ENCODE measurements around the gene GRIK1. TPM values are rescaled to one million over a fixed set of nuclear protein-coding genes. Genes with fewer than 3 reads are reported as not detected.

Gene GRIK1
- total RNA-seq, 1 donor from 2014 or later, result not detected

DNA sequence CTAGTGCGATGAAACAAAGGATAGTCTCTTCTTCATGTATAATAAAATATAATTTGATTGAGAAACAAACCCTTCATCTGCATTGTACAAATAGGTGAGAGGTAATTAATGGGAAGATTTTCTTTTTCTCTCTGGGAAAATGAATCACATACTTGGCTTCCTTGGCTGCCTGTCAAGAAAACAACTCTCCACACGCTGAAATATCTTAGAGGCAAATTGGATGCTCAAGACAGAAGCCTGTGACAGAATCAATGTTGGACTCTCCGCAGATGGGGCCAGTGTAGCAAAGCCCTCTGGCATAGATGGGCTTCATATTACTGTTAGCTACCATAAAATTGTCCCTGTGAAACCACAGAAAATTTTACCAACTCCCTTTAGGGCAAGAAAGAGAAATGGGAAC is 186.6 kb downstream of the GRIK1 start:
- TF ChIP-seq CTCF (IDR thresholded peaks at IDR 0.05; ENCODE audit: unreplicated experiment), result no peak
- Mint-ChIP-seq H3K27me3 (ENCODE audit: unreplicated experiment) (no peaks in the 10 kb centered on the region), H3K36me3 (ENCODE audit: low read depth, unreplicated experiment) (no peaks in the 10 kb centered on the region), H3K4me1 (ENCODE audit: unreplicated experiment) (peaks cover 3% of the 10 kb centered on the region), H3K4me3 (ENCODE audit: unreplicated experiment) (no peak overlapping the region), H3K27ac (ENCODE audit: unreplicated experiment) (no peak overlapping the region), H3K9me3 (ENCODE audit: unreplicated experiment) (no peaks in the 10 kb centered on the region)
- no peak for DNase-seq (ENCODE audit: low spot score)

DNA sequence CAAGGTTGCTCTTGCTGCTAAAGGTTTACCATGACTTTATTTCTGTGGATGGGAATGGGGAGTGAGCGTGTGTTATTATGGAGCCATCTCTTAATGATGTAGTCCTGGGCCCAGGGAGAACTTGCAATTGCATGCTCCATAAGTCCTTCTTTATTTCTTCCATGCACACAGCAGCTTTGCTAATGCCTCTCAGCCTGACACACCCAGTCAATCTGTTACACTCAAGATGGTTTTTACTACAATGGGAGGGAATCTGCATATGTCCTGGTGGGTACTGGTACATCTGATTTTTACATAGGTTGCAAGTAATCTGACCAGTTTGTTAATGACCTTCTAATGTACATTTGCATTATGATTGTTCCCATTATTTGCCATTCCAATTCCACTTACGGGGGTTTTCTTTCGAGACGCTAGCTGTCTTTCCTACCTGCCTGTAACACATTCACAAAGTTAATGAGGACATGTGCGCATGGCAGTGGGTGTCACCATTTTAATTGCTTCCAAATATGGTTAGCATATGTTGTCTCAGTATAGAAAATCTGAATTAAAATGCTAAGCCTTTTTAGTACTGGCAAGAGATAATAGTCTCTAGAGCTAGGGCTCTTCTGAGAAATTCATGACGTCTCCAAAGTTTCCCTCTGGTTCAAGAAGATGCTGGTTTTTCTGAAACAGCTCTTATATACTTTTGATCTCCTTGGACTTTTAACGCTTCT is 188.2 kb downstream of the GRIK1 start:
- H3K9me3 Mint-ChIP-seq (ENCODE audit: unreplicated experiment), result no peaks in the 10 kb centered on the region
- no peak for TF ChIP-seq CTCF (IDR thresholded peaks at IDR 0.05; ENCODE audit: unreplicated experiment)
- H3K36me3 Mint-ChIP-seq (ENCODE audit: low read depth, unreplicated experiment), result no peaks in the 10 kb centered on the region
- peaks cover 2% of the 10 kb centered on the region for H3K27me3 Mint-ChIP-seq (ENCODE audit: unreplicated experiment)
- DNase-seq (ENCODE audit: low spot score), result no peak
- H3K27ac Mint-ChIP-seq (ENCODE audit: unreplicated experiment), result no peak overlapping the region
- peaks cover 14% of the 10 kb centered on the region for H3K4me1 Mint-ChIP-seq (ENCODE audit: unreplicated experiment)
- H3K4me3 Mint-ChIP-seq (ENCODE audit: unreplicated experiment), result no peak overlapping the region

- no peak for DNase-seq (ENCODE audit: low spot score)
- no peak for TF ChIP-seq CTCF (IDR thresholded peaks at IDR 0.05; ENCODE audit: unreplicated experiment)
- peaks cover 2% of the 10 kb centered on the region for H3K27me3 Mint-ChIP-seq (ENCODE audit: unreplicated experiment)
- no peaks in the 10 kb centered on the region for H3K9me3 Mint-ChIP-seq (ENCODE audit: unreplicated experiment)
- H3K27ac Mint-ChIP-seq (ENCODE audit: unreplicated experiment), result no peak overlapping the region
- H3K4me1 Mint-ChIP-seq (ENCODE audit: unreplicated experiment), result peaks cover 14% of the 10 kb centered on the region
- no peaks in the 10 kb centered on the region for H3K36me3 Mint-ChIP-seq (ENCODE audit: low read depth, unreplicated experiment)
- no peak overlapping the region for H3K4me3 Mint-ChIP-seq (ENCODE audit: unreplicated experiment)
Measured at GRCh38 chr21:29749957-29750356, 189.8 kb downstream of the GRIK1 start.

- H3K27ac Mint-ChIP-seq (ENCODE audit: unreplicated experiment), result no peak overlapping the region
- peaks cover 2% of the 10 kb centered on the region for H3K27me3 Mint-ChIP-seq (ENCODE audit: unreplicated experiment)
- TF ChIP-seq CTCF (IDR thresholded peaks at IDR 0.05; ENCODE audit: unreplicated experiment), result no peak
- H3K4me3 Mint-ChIP-seq (ENCODE audit: unreplicated experiment), result no peak overlapping the region
- DNase-seq (ENCODE audit: low spot score), result no peak
- H3K36me3 Mint-ChIP-seq (ENCODE audit: low read depth, unreplicated experiment), result no peaks in the 10 kb centered on the region
- H3K9me3 Mint-ChIP-seq (ENCODE audit: unreplicated experiment), result no peaks in the 10 kb centered on the region
- H3K4me1 Mint-ChIP-seq (ENCODE audit: unreplicated experiment), result peaks cover 14% of the 10 kb centered on the region
Measured at GRCh38 chr21:29749223-29749622, 190.6 kb downstream of the GRIK1 start.

- no peaks in the 10 kb centered on the region for H3K36me3 Mint-ChIP-seq (ENCODE audit: low read depth, unreplicated experiment)
- H3K4me3 Mint-ChIP-seq (ENCODE audit: unreplicated experiment), result no peak overlapping the region
- no peaks in the 10 kb centered on the region for H3K9me3 Mint-ChIP-seq (ENCODE audit: unreplicated experiment)
- DNase-seq (ENCODE audit: low spot score), result no peak
- peaks cover 14% of the 10 kb centered on the region for H3K4me1 Mint-ChIP-seq (ENCODE audit: unreplicated experiment)
- no peak for TF ChIP-seq CTCF (IDR thresholded peaks at IDR 0.05; ENCODE audit: unreplicated experiment)
- peaks cover 2% of the 10 kb centered on the region for H3K27me3 Mint-ChIP-seq (ENCODE audit: unreplicated experiment)
- H3K27ac Mint-ChIP-seq (ENCODE audit: unreplicated experiment), result no peak overlapping the region
Measured at GRCh38 chr21:29748391-29749167, 191.2 kb downstream of the GRIK1 start.
